ENCODE data around the gene PAX3.

GRCh38 chr2:222261504-222261903 lies 37.3 kb downstream of the PAX3 start:
- TF ChIP-seq CTCF (IDR thresholded peaks at IDR 0.05; ENCODE audit: borderline replicate concordance, extremely low read depth, low read length, poor library complexity, severe bottlenecking): no peak
- no peak for TF ChIP-seq EZH2 (IDR thresholded peaks at IDR 0.05; ENCODE audit: borderline replicate concordance, low read depth, low read length, severe bottlenecking)
